Vagina (tissue), 2 donors: Measurements from ENCODE around the gene CDK15. TPM values are rescaled to one million over a fixed set of nuclear protein-coding genes. Genes with fewer than 3 reads are reported as not detected.

Experiments
- DNase-seq, 2 donors: peaks; one replicate each; pipeline ENCODE4 v3.0.0-alpha.2; 2017; ENCODE audit errors: extremely low spot score in 2 of 2
- H3K27ac ChIP-seq: fragments of 200-600 bp; sonication (generic); one replicate; pipeline ENCODE4 v1.5.1; 2019
- H3K27me3 ChIP-seq: fragments of 200-600 bp; sonication (generic); one replicate; pipeline ENCODE4 v1.5.1; 2019
- H3K36me3 ChIP-seq, 2 donors: fragments of 200-600 bp; sonication (generic); one replicate each; pipeline ENCODE4 v1.5.1; 2017 to 2019
- H3K4me1 ChIP-seq: fragments of 200-600 bp; sonication (generic); one replicate; pipeline ENCODE4 v1.5.1; 2019
- H3K4me3 ChIP-seq, 2 donors: fragments of 200-600 bp; sonication (generic); 1 replicate in 1 of 2; 2 replicates in 1 of 2; pipeline ENCODE4 v1.5.1; 2016 to 2019
- H3K9me3 ChIP-seq: fragments of 200-600 bp; sonication (generic); one replicate; pipeline ENCODE4 v1.5.1; 2019
- POLR2A ChIP-seq, 2 donors: fragments of 450-650 bp; IDR thresholded peaks; one replicate each; pipeline ENCODE4 v1.6.1; 2017; ENCODE audit warnings: antibody characterized with exemption in 2 of 2, mild to moderate bottlenecking in 2 of 2, moderate library complexity in 2 of 2
- POLR2AphosphoS5 ChIP-seq, 2 donors: sonication (generic); formaldehyde crosslinking; IDR thresholded peaks; one replicate each; pipeline ENCODE4 v1.9.0; 2017; ENCODE audit warnings: antibody characterized with exemption in 2 of 2, mild to moderate bottlenecking in 2 of 2, low read depth in 1 of 2; ENCODE audit not compliant: insufficient read depth in 1 of 2
- intact Hi-C: fragments of 100-400 bp; cut with DNase I; formaldehyde crosslinking; loops from one replicate; pipeline ENCODE4 v1.15.1; 2023
- total RNA-seq: library from RNA; depleted of rRNA; stranded (reverse); fragments of >200 nt; gene quantifications from one replicate; pipeline ENCODE4 v1.2.3, GENCODE V29; 2016
- TF ChIP-seq, protein P1 (sequence below), 3 experiments: fragments of 450-650 bp in 2 of 3; fragments of 200-600 bp in 1 of 3; sonication (generic) in 1 of 3; IDR thresholded peaks; one replicate each; pipeline ENCODE4 v1.5.1; 2017 to 2019; ENCODE audit warnings: antibody characterized with exemption in 3 of 3, mild to moderate bottlenecking in 2 of 3, moderate library complexity in 2 of 3

Gene CDK15
- total RNA-seq, 1 donor from 2014 or later = not detected

DNA sequence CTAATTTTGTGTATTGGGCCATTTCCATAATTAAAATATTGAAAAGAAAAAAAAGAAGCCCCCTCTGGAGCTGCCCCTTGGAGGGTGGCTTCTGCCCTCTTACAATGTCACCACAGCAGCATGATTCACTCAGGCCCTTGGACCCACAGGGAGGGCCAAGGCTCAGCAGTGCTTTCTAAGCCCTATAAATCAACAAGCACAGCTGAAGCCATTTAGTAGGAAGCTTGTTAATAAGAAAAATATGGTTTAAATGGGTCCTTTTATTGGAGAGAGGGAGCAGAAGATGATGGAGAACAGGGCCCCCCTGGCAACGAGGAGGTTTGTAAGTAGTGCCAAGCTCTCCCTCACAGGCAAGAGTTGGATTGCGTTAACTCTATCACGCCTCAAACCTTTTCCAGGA lies 119.7 kb downstream of the CDK15 start:
- no peak for DNase-seq
- TF ChIP-seq POLR2A (IDR thresholded peaks at IDR 0.05) = no peak
- TF ChIP-seq, protein P1, sequence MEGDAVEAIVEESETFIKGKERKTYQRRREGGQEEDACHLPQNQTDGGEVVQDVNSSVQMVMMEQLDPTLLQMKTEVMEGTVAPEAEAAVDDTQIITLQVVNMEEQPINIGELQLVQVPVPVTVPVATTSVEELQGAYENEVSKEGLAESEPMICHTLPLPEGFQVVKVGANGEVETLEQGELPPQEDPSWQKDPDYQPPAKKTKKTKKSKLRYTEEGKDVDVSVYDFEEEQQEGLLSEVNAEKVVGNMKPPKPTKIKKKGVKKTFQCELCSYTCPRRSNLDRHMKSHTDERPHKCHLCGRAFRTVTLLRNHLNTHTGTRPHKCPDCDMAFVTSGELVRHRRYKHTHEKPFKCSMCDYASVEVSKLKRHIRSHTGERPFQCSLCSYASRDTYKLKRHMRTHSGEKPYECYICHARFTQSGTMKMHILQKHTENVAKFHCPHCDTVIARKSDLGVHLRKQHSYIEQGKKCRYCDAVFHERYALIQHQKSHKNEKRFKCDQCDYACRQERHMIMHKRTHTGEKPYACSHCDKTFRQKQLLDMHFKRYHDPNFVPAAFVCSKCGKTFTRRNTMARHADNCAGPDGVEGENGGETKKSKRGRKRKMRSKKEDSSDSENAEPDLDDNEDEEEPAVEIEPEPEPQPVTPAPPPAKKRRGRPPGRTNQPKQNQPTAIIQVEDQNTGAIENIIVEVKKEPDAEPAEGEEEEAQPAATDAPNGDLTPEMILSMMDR (IDR thresholded peaks at IDR 0.05) = no peak
- TF ChIP-seq POLR2AphosphoS5 (IDR thresholded peaks at IDR 0.05; ENCODE audit: insufficient read depth in 1 of 2, low read depth in 1 of 2) = no peak
- Histone ChIP-seq H3K36me3 (no peaks in the 10 kb centered on the region), H3K4me1 (no peaks in the 10 kb centered on the region), H3K9me3 (no peaks in the 10 kb centered on the region), H3K4me3 (no peak overlapping the region), H3K27me3 (no peaks in the 10 kb centered on the region), H3K27ac (no peak overlapping the region)
- intact Hi-C loops = no loop called here

DNA sequence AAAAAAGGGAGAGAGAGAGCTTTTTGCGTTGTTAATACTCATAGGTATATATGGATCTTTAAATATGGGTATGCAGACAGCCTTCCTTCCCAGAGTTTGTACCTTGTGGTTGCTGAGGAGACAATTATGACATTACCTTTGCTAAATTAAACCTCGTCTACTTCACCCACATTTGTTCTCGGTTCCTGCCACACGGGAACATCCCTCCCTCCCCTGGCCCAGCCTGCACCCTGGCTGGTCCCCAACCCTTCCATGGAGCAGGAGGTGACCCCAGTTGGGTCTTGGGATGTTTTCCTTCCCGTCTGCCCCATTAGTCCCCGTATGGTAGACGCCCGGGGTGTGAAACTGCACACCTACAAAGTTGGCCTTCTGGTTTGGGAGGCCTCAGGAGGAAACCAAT lies 122.0 kb downstream of the CDK15 start:
- intact Hi-C loops = no loop called here
- Histone ChIP-seq H3K4me3 (no peak overlapping the region), H3K27me3 (no peaks in the 10 kb centered on the region), H3K36me3 (no peaks in the 10 kb centered on the region), H3K4me1 (no peaks in the 10 kb centered on the region), H3K9me3 (no peaks in the 10 kb centered on the region), H3K27ac (no peak overlapping the region)
- no peak for TF ChIP-seq POLR2AphosphoS5 (IDR thresholded peaks at IDR 0.05; ENCODE audit: insufficient read depth in 1 of 2, low read depth in 1 of 2)
- no peak for TF ChIP-seq POLR2A (IDR thresholded peaks at IDR 0.05)
- TF ChIP-seq, protein P1 (IDR thresholded peaks at IDR 0.05) = no peak
- DNase-seq = no peak

- no peak overlapping the region for H3K4me3 ChIP-seq
- H3K9me3 ChIP-seq = no peaks in the 10 kb centered on the region
- intact Hi-C loops = no loop called here
- no peaks in the 10 kb centered on the region for H3K36me3 ChIP-seq
- no peaks in the 10 kb centered on the region for H3K27me3 ChIP-seq
- no peaks in the 10 kb centered on the region for H3K4me1 ChIP-seq
- no peak for DNase-seq
- TF ChIP-seq POLR2A (IDR thresholded peaks at IDR 0.05) (no peak), POLR2AphosphoS5 (IDR thresholded peaks at IDR 0.05; ENCODE audit: insufficient read depth in 1 of 2, low read depth in 1 of 2) (no peak)
- H3K27ac ChIP-seq = no peak overlapping the region
Observed at GRCh38 chr2:201929281-201930026, 123.1 kb downstream of the CDK15 start.

DNA sequence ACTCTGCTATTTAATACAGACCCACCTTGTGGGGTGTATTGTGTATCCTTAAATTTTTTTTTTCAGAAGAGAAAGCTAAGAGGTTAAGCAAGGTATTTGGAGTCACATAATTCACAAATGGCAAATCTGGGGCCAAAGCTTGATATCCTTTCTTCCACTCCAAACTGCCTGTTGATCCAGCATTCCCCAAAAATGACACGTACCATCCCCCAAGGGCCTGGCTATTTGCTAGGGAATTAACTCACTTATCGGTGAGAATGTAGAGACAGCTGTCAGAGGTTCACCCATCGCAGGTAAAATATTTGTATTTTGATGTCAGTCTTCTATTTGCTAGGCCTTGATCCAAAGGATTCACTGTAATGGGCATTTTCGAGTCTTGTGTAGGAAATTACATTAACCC lies 123.7 kb downstream of the CDK15 start:
- no peak for DNase-seq
- intact Hi-C loops = no loop called here
- Histone ChIP-seq H3K27ac (no peak overlapping the region), H3K36me3 (no peaks in the 10 kb centered on the region), H3K4me3 (no peak overlapping the region), H3K27me3 (no peaks in the 10 kb centered on the region), H3K4me1 (no peaks in the 10 kb centered on the region), H3K9me3 (no peaks in the 10 kb centered on the region)
- TF ChIP-seq, protein P1 (IDR thresholded peaks at IDR 0.05) = no peak
- TF ChIP-seq POLR2AphosphoS5 (IDR thresholded peaks at IDR 0.05; ENCODE audit: insufficient read depth in 1 of 2, low read depth in 1 of 2) (no peak), POLR2A (IDR thresholded peaks at IDR 0.05) (no peak)

DNA sequence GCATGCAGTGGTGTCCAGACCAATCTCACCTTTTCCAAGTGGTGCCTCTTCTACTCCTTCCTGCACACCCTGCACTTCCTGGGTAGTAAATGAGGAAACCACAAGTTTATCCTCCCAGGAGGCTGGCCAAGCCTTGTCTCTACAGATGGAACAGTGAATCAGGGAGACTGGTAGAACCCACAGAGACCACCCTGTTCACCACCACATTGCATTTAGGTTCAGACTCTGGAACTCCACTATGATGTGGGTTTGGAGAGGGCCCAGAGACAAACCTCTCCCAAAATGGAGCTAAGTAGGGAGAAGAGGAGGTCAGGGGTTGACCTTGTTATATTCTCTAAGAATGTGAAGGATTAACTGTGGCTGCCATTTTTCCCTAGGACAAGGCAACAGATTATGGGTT lies 124.5 kb downstream of the CDK15 start:
- DNase-seq = no peak
- intact Hi-C loops = no loop called here
- Histone ChIP-seq H3K4me1 (no peaks in the 10 kb centered on the region), H3K27me3 (no peaks in the 10 kb centered on the region), H3K27ac (no peak overlapping the region), H3K36me3 (no peaks in the 10 kb centered on the region), H3K9me3 (no peaks in the 10 kb centered on the region), H3K4me3 (no peak overlapping the region)
- TF ChIP-seq, protein P1 (IDR thresholded peaks at IDR 0.05) = no peak
- TF ChIP-seq POLR2AphosphoS5 (IDR thresholded peaks at IDR 0.05; ENCODE audit: insufficient read depth in 1 of 2, low read depth in 1 of 2) (no peak), POLR2A (IDR thresholded peaks at IDR 0.05) (no peak)
